PC-9 (cell line): ENCODE measurements around the gene CEP41. TPM values are rescaled to one million over a fixed set of nuclear protein-coding genes. Genes with fewer than 3 reads are reported as not detected.

ENCODE experiments used
- BruUV-seq: library from RNA; stranded (reverse); fragments of 400-500 nt; replicated peaks from 2 replicates; lab custom pipeline; 2021; lab: Mats Ljungman, UMichigan
- CTCF ChIA-PET: fragments of 300-600 bp; sonication (Branson Sonifier 250); formaldehyde crosslinking; loops from one replicate; lab custom pipeline; 2022; ENCODE audit warnings: antibody characterized with exemption; lab: Charles Lee
- POLR2A ChIA-PET: fragments of 300-600 bp; sonication (Branson Sonifier 250); formaldehyde crosslinking; loops from one replicate; lab custom pipeline; 2022; ENCODE audit warnings: antibody characterized with exemption; ENCODE audit not compliant: unreplicated experiment; lab: Charles Lee
- DNase-seq, 2 experiments: peaks; one replicate each; pipeline versions ENCODE4 v3.0.0 to v3.0.0-alpha.2; 2015 to 2022; ENCODE audit warnings: mixed read lengths in 1 of 2
- H2AFZ ChIP-seq: fragments of 200-600 bp; sonication (generic); 2 replicates; pipeline ENCODE4 v1.8.1; 2017; ENCODE audit warnings: antibody characterized with exemption
- H3F3A ChIP-seq: fragments of 200-600 bp; sonication (generic); 2 replicates; pipeline ENCODE4 v1.8.1; 2017; ENCODE audit warnings: antibody characterized with exemption, mild to moderate bottlenecking, low read depth; ENCODE audit not compliant: insufficient read depth
- H3K27ac ChIP-seq: fragments of 200-600 bp; sonication (generic); 2 replicates; pipeline ENCODE4 v1.6.1; 2016; ENCODE audit warnings: mixed run types
- H3K27me3 ChIP-seq: fragments of 200-600 bp; sonication (generic); 2 replicates; pipeline ENCODE4 v1.6.1; 2016; ENCODE audit warnings: low read depth, mixed run types; ENCODE audit not compliant: insufficient read depth
- H3K36me3 ChIP-seq: fragments of 200-600 bp; sonication (generic); 2 replicates; pipeline ENCODE4 v1.6.1; 2016; ENCODE audit warnings: low read depth, mixed run types
- H3K4me1 ChIP-seq: fragments of 200-600 bp; sonication (generic); replicated peaks from 2 replicates; pipeline ENCODE4 v1.6.1; 2016; ENCODE audit warnings: mixed run types; ENCODE audit not compliant: insufficient read depth
- H3K4me2 ChIP-seq: fragments of 200-600 bp; sonication (generic); 2 replicates; pipeline ENCODE4 v1.6.1; 2017; ENCODE audit warnings: mixed run types
- H3K4me3 ChIP-seq: fragments of 200-600 bp; sonication (generic); 2 replicates; pipeline ENCODE4 v1.6.1; 2016; ENCODE audit warnings: mixed run types
- H3K79me2 ChIP-seq: fragments of 200-600 bp; sonication (generic); 2 replicates; pipeline ENCODE4 v1.6.1; 2017; ENCODE audit warnings: low read depth, mixed run types
- H3K9me2 ChIP-seq: fragments of 200-600 bp; sonication (generic); 2 replicates; pipeline ENCODE4 v1.8.1; 2017; ENCODE audit warnings: mild to moderate bottlenecking; ENCODE audit not compliant: insufficient read depth
- H3K9me3 ChIP-seq: fragments of 200-600 bp; sonication (generic); 2 replicates; pipeline ENCODE4 v1.8.1; 2016; ENCODE audit warnings: low read depth; ENCODE audit not compliant: insufficient read depth
- H4K20me1 ChIP-seq: fragments of 200-600 bp; sonication (generic); 2 replicates; pipeline ENCODE4 v1.8.1; 2017; ENCODE audit not compliant: insufficient read depth
- CTCF ChIP-seq: fragments of 200-600 bp; sonication (generic); conservative IDR thresholded peaks from 2 replicates; pipeline ENCODE4 v1.6.1; 2017; ENCODE audit warnings: mixed run types, antibody characterized with exemption, mild to moderate bottlenecking, moderate library complexity
- EZH2 ChIP-seq: fragments of 200-600 bp; sonication (generic); IDR thresholded peaks from 2 replicates; pipeline ENCODE4 v1.8.0; 2017; ENCODE audit warnings: antibody characterized with exemption, low read depth
- intact Hi-C: fragments of 100-400 bp; cut with micrococcal nuclease; formaldehyde crosslinking; loops from one replicate; pipeline ENCODE4 v1.10.0; 2022; ENCODE audit not compliant: unreplicated experiment
- total RNA-seq: library from RNA; stranded (reverse); gene quantifications from 2 replicates; pipeline ENCODE4 v1.2.3, GENCODE V29; 2021

The CEP41 gene
- total RNA-seq, 1 experiment from 2014 or later, result 18.0 TPM

- H2AFZ ChIP-seq, result no peak overlapping the region
- H3F3A ChIP-seq, result peaks cover 3% of the 10 kb centered on the region; the same call in 1 of the 2 replicates
- no peaks in the 10 kb centered on the region for H3K36me3 ChIP-seq
- no peak overlapping the region for H3K27ac ChIP-seq
- intact Hi-C loops, result loop anchor here (1.0 to 5.0 kb wide), 4 partner anchors 133 to 417 kb away; partner anchors contain the start of genes CPA4, KLHDC10 and TMEM209
- H3K4me1 ChIP-seq, result peaks cover 10% of the 10 kb centered on the region; the same call in 1 of the 2 replicates
- H3K4me3 ChIP-seq, result no peak overlapping the region
- H3K9me3 ChIP-seq, result no peaks in the 10 kb centered on the region
- peak; percentile 53 to 76 for DNase-seq
- H3K27me3 ChIP-seq, result no peaks in the 10 kb centered on the region
- no peaks in the 10 kb centered on the region for H4K20me1 ChIP-seq
- ChIA-PET CTCF (interaction anchor here (0.6 kb wide), 1 partner anchor 202 kb away, joined by 3 read pairs; no protein-coding TSS in a partner anchor), POLR2A (interaction anchor here (0.5 to 0.9 kb wide), 5 partner anchors 20 to 284 kb away, joined by 4 to 7 read pairs (median 4); partner anchors contain the start of gene TMEM209)
- no TSS peak for BruUV-seq
- H3K4me2 ChIP-seq, result peak overlapping the region; percentile 3; the same call in 1 of the 2 replicates
- H3K9me2 ChIP-seq, result no peaks in the 10 kb centered on the region
- peaks cover 37% of the 10 kb centered on the region for H3K79me2 ChIP-seq
- no peak for TF ChIP-seq CTCF
- no peak for TF ChIP-seq EZH2
Measured at GRCh38 chr7:130489140-130489983, 48.5 kb upstream of the CEP41 start.

GRCh38 chr7:130488392-130489139 is 47.8 kb upstream of the CEP41 start:
- no peaks in the 10 kb centered on the region for H3K36me3 ChIP-seq
- H2AFZ ChIP-seq, result no peak overlapping the region
- TF ChIP-seq CTCF, result no peak
- TF ChIP-seq EZH2, result no peak
- H3K27ac ChIP-seq, result peak overlapping the region; percentile 13; the same call in 1 of the 2 replicates
- H3K4me2 ChIP-seq, result peak overlapping the region; percentile 3; the same call in 1 of the 2 replicates
- BruUV-seq, result no TSS peak
- no peaks in the 10 kb centered on the region for H3K9me3 ChIP-seq
- intact Hi-C loops, result loop anchor here (1.0 to 5.0 kb wide), 4 partner anchors 132 to 416 kb away; partner anchors contain the start of genes CPA4, KLHDC10 and TMEM209
- peaks cover 10% of the 10 kb centered on the region; the same call in 1 of the 2 replicates for H3K4me1 ChIP-seq
- H3K4me3 ChIP-seq, result no peak overlapping the region
- H3K79me2 ChIP-seq, result peaks cover 37% of the 10 kb centered on the region
- ChIA-PET POLR2A (interaction anchor here (0.5 to 0.9 kb wide), 6 partner anchors 21 to 620 kb away, joined by 3 to 7 read pairs (median 4); partner anchors contain the start of gene TMEM209), CTCF (interaction anchor here (0.6 kb wide), 1 partner anchor 202 kb away, joined by 3 read pairs; no protein-coding TSS in a partner anchor)
- peaks cover 3% of the 10 kb centered on the region; the same call in 1 of the 2 replicates for H3F3A ChIP-seq
- H3K27me3 ChIP-seq, result no peaks in the 10 kb centered on the region
- no peaks in the 10 kb centered on the region for H3K9me2 ChIP-seq
- H4K20me1 ChIP-seq, result no peaks in the 10 kb centered on the region
- no peak for DNase-seq
